Measurements from ENCODE around the gene TBC1D16. TPM values are rescaled to one million over a fixed set of nuclear protein-coding genes. Genes with fewer than 3 reads are reported as not detected.

The TBC1D16 gene
- total RNA-seq, 4 donors from 2014 or later, result 11.9 to 29.7 (median 22.2) TPM

DNA sequence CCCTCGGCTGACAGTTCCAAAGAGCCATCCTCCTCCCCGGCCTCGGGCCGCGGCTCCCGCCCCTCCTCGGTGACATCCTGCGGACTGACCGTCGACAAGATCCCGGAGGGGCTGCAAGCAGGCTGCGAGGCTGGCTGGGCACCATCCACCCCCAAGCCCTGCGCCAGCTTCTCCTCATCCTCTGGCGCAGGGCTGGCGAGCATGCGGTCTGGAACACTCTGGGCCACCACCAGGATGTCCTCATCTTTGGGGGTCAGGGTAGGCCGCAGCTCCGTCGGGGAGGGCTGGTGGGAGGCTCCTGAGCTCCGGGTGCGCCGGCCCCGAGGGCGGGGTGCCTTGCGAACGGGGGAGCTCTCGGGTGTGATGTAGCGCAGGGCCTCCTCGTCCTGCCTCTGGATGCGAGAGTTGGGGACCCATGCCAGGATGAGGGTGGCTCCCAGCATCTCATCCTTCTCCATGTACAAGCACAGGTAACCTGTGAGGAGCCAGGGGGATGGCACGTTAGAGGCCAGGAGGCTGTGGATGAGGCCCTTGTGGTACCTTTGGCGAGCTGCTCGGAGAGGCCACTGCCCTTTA is 25.3 kb downstream of the TBC1D16 start:
- peaks cover 0 to 22% (median 0%) of the 10 kb centered on the region in 3 donors for H3K36me3 ChIP-seq
- H3K27ac ChIP-seq, result no peak overlapping the region
- no peak for DNase-seq
- no peaks in the 10 kb centered on the region for H3K9me3 ChIP-seq
- H3K27me3 ChIP-seq, result no peaks in the 10 kb centered on the region
- TF ChIP-seq, protein P1, sequence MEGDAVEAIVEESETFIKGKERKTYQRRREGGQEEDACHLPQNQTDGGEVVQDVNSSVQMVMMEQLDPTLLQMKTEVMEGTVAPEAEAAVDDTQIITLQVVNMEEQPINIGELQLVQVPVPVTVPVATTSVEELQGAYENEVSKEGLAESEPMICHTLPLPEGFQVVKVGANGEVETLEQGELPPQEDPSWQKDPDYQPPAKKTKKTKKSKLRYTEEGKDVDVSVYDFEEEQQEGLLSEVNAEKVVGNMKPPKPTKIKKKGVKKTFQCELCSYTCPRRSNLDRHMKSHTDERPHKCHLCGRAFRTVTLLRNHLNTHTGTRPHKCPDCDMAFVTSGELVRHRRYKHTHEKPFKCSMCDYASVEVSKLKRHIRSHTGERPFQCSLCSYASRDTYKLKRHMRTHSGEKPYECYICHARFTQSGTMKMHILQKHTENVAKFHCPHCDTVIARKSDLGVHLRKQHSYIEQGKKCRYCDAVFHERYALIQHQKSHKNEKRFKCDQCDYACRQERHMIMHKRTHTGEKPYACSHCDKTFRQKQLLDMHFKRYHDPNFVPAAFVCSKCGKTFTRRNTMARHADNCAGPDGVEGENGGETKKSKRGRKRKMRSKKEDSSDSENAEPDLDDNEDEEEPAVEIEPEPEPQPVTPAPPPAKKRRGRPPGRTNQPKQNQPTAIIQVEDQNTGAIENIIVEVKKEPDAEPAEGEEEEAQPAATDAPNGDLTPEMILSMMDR (IDR thresholded peaks at IDR 0.05), result no peak
- TF ChIP-seq POLR2A (IDR thresholded peaks at IDR 0.05), result no peak
- peaks cover 0 to 13% (median 2%) of the 10 kb centered on the region in 4 donors for H3K4me1 ChIP-seq
- H3K4me3 ChIP-seq, result no peak overlapping the region

- H3K9me3 ChIP-seq, result no peaks in the 10 kb centered on the region
- peaks cover 0 to 22% (median 0%) of the 10 kb centered on the region in 3 donors for H3K36me3 ChIP-seq
- no peak overlapping the region for H3K4me3 ChIP-seq
- H3K27ac ChIP-seq, result no peak overlapping the region
- no peak for TF ChIP-seq POLR2A (IDR thresholded peaks at IDR 0.05)
- TF ChIP-seq, protein P1 (IDR thresholded peaks at IDR 0.05), result no peak
- no peak for DNase-seq
- no peaks in the 10 kb centered on the region for H3K27me3 ChIP-seq
- H3K4me1 ChIP-seq, result peaks cover 0 to 13% (median 2%) of the 10 kb centered on the region in 4 donors
These were observed 26.0 kb downstream of the TBC1D16 start for GRCh38 chr17:80009391-80010282.

DNA sequence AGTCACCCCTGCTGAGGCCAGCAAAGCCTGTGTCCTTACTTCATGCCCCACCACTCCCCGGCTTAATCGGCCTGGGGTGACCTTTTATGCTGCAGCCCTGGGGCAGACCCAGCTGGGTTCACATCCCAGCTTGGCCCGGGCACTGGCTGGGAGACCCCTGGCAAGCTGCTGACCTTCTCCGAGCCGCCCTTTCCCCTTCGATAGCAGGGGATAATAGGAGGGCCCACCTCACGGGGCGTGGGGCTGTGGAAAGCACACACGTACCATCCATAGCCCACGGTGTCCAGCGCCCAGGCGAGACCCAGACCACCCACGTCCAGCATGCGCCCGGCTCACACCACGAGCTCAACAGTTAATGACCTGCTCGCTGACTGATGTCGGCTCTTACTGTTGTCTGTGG is 26.8 kb downstream of the TBC1D16 start:
- TF ChIP-seq, protein P1 (IDR thresholded peaks at IDR 0.05), result no peak
- no peak for TF ChIP-seq POLR2A (IDR thresholded peaks at IDR 0.05)
- H3K27ac ChIP-seq, result no peak overlapping the region
- H3K27me3 ChIP-seq, result no peaks in the 10 kb centered on the region
- H3K36me3 ChIP-seq, result peaks cover 0 to 22% (median 0%) of the 10 kb centered on the region in 3 donors
- H3K4me1 ChIP-seq, result peaks cover 0 to 13% (median 2%) of the 10 kb centered on the region in 4 donors
- H3K9me3 ChIP-seq, result no peaks in the 10 kb centered on the region
- no peak for DNase-seq
- H3K4me3 ChIP-seq, result no peak overlapping the region

- H3K27ac ChIP-seq, result no peak overlapping the region
- peaks cover 0 to 22% (median 0%) of the 10 kb centered on the region in 3 donors for H3K36me3 ChIP-seq
These were observed 27.3 kb downstream of the TBC1D16 start for GRCh38 chr17:80008383-80008840.

DNA sequence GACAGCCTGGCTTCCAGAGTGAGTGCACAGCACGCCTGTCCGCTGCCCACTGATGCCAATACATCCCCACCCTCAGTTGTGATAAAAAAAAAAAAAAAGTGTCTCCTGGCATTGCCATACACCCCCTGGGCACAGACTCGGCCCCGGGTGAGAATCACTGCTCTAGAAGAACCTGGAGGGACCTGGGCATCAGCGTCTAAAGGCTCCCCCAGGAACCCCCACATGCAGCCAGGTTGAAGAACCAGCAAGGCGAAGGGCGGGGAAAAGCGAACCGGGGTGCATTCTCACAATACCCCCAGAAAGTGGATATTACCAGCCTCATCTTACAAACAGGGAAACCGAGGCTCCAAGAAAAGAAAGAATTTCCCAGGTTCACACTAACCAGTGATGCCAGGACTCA is 27.7 kb downstream of the TBC1D16 start:
- no peak overlapping the region for H3K27ac ChIP-seq
- no peaks in the 10 kb centered on the region for H3K9me3 ChIP-seq
- no peaks in the 10 kb centered on the region for H3K27me3 ChIP-seq
- peaks cover 0 to 14% (median 2%) of the 10 kb centered on the region in 4 donors for H3K4me1 ChIP-seq
- no peak overlapping the region for H3K4me3 ChIP-seq
- DNase-seq, result no peak
- peaks cover 0 to 19% (median 0%) of the 10 kb centered on the region in 3 donors for H3K36me3 ChIP-seq
- TF ChIP-seq, protein P1 (IDR thresholded peaks at IDR 0.05), result no peak
- TF ChIP-seq POLR2A (IDR thresholded peaks at IDR 0.05), result no peak

More at GRCh38 chr17:80008383-80008840, 27.3 kb downstream of the TBC1D16 start:
- no peaks in the 10 kb centered on the region for H3K27me3 ChIP-seq
- no peak for TF ChIP-seq POLR2A (IDR thresholded peaks at IDR 0.05)
- TF ChIP-seq, protein P1 (IDR thresholded peaks at IDR 0.05), result peak; percentile 83 to 96 (median 90)
- DNase-seq, result peak; percentile 67 to 90 (median 89)
- no peaks in the 10 kb centered on the region for H3K9me3 ChIP-seq
- peaks cover 0 to 13% (median 2%) of the 10 kb centered on the region in 4 donors for H3K4me1 ChIP-seq
- H3K4me3 ChIP-seq, result no peak overlapping the region

Measured in Peyer's patch (tissue), 4 donors.